Neuronal stem cell (in vitro differentiated cells): ENCODE results near the gene ATAD1.

Experiments
- DNase-seq: peaks from one replicate; pipeline ENCODE4 v3.0.0-alpha.2; 2013; ENCODE audit warnings: low spot score
- H2AFZ ChIP-seq: one replicate; pipeline ENCODE4 v1.6.1; 2013; ENCODE audit warnings: mild to moderate bottlenecking, low read length, inconsistent platforms
- H2AK5ac ChIP-seq: 2 replicates; pipeline ENCODE4 v1.6.1; 2013; ENCODE audit warnings: low read depth, mild to moderate bottlenecking, inconsistent platforms, low read length, moderate library complexity, mixed read lengths
- H2BK120ac ChIP-seq: 2 replicates; pipeline ENCODE4 v1.6.1; 2013; ENCODE audit warnings: low read depth, mild to moderate bottlenecking, inconsistent platforms, low read length, moderate library complexity, mixed read lengths
- H2BK12ac ChIP-seq: one replicate; pipeline ENCODE4 v1.6.1; 2013; ENCODE audit warnings: low read length, inconsistent platforms
- H2BK15ac ChIP-seq: 2 replicates; pipeline ENCODE4 v1.6.1; 2013; ENCODE audit warnings: mild to moderate bottlenecking, low read length, inconsistent platforms, mixed read lengths
- H2BK5ac ChIP-seq: one replicate; pipeline ENCODE4 v1.6.1; 2013; ENCODE audit warnings: inconsistent platforms, mild to moderate bottlenecking, low read length, moderate library complexity
- H3K14ac ChIP-seq: one replicate; pipeline ENCODE4 v1.6.1; 2013; ENCODE audit warnings: low read length, inconsistent platforms
- H3K18ac ChIP-seq: 2 replicates; pipeline ENCODE4 v1.6.1; 2013; ENCODE audit warnings: low read length, inconsistent platforms
- H3K23ac ChIP-seq: 2 replicates; pipeline ENCODE4 v1.6.1; 2013; ENCODE audit warnings: low read depth, mild to moderate bottlenecking, mixed read lengths, low read length, inconsistent platforms; ENCODE audit not compliant: poor library complexity
- H3K27ac ChIP-seq: replicated peaks from 3 replicates; pipeline ENCODE4 v1.5.1; 2013; ENCODE audit warnings: low read length, inconsistent platforms
- H3K27me3 ChIP-seq, 3 experiments: 2 replicates each; pipeline ENCODE4 v1.6.1; 2013; ENCODE audit warnings: low read length in 3 of 3, mild to moderate bottlenecking in 2 of 3, inconsistent platforms in 1 of 3, low read depth in 1 of 3, mixed read lengths in 1 of 3, moderate library complexity in 1 of 3; ENCODE audit not compliant: control insufficient read depth in 3 of 3, insufficient read depth in 3 of 3
- H3K36me3 ChIP-seq, 2 donors: replicated peaks in 1 of 2; 2 replicates each; pipeline ENCODE4 v1.6.1; 2013; ENCODE audit warnings: low read length in 2 of 2; ENCODE audit not compliant: control insufficient read depth in 2 of 2, insufficient read depth in 2 of 2
- H3K4ac ChIP-seq: 2 replicates; pipeline ENCODE4 v1.6.1; 2013; ENCODE audit warnings: inconsistent platforms, mild to moderate bottlenecking, low read length, moderate library complexity
- H3K4me1 ChIP-seq, 2 donors: 1 replicate in 1 of 2; 2 replicates in 1 of 2; pipeline ENCODE4 v1.6.1; 2013; ENCODE audit warnings: low read length in 2 of 2, low read depth in 1 of 2; ENCODE audit not compliant: control insufficient read depth in 2 of 2, insufficient read depth in 1 of 2
- H3K4me2 ChIP-seq: one replicate; pipeline ENCODE4 v1.6.1; 2013; ENCODE audit warnings: mild to moderate bottlenecking, low read length, inconsistent platforms; ENCODE audit not compliant: insufficient read depth, poor library complexity, severe bottlenecking
- H3K4me3 ChIP-seq, 2 donors: 2 replicates each; pipeline ENCODE4 v1.5.1; 2013; ENCODE audit warnings: low read length in 2 of 2, mild to moderate bottlenecking in 2 of 2, inconsistent platforms in 1 of 2, moderate library complexity in 1 of 2
- H3K79me1 ChIP-seq: one replicate; pipeline ENCODE4 v1.6.1; 2013; ENCODE audit warnings: low read depth, mild to moderate bottlenecking, inconsistent platforms, low read length, moderate library complexity
- H3K9ac ChIP-seq: one replicate; pipeline ENCODE4 v1.6.1; 2013; ENCODE audit warnings: mild to moderate bottlenecking, low read depth, low read length, inconsistent platforms; ENCODE audit not compliant: poor library complexity
- H3K9me3 ChIP-seq, 2 donors: replicated peaks in 1 of 2; 2 replicates each; pipeline versions ENCODE3 to v1.6.1; 2013; ENCODE audit warnings: low read length in 2 of 2, mild to moderate bottlenecking in 2 of 2, inconsistent platforms in 1 of 2, low read depth in 1 of 2, mixed read lengths in 1 of 2, moderate library complexity in 1 of 2; ENCODE audit not compliant: control insufficient read depth in 2 of 2, insufficient read depth in 1 of 2
- H4K8ac ChIP-seq: one replicate; pipeline ENCODE4 v1.6.1; 2013; ENCODE audit warnings: low read depth, mild to moderate bottlenecking, inconsistent platforms, low read length, moderate library complexity
- H4K91ac ChIP-seq: one replicate; pipeline ENCODE4 v1.6.1; 2013; ENCODE audit warnings: low read length, low read depth, mild to moderate bottlenecking, inconsistent platforms; ENCODE audit not compliant: poor library complexity
- WGBS, 2 donors: extraction: QIAGEN DNeasy Blood & Tissue Kit; methylation state at CpG; one replicate each; pipeline ENCODE4 v1.1.7; 2013; ENCODE audit warnings: missing lambda C conversion rate in 2 of 2, mixed read lengths in 1 of 2; ENCODE audit not compliant: insufficient read length in 2 of 2, insufficient replicate concordance in 1 of 2; ENCODE audit errors: extremely low coverage in 2 of 2; 5-methylcytosine and 5-hydroxymethylcytosine counted together

Gene ATAD1

DNA sequence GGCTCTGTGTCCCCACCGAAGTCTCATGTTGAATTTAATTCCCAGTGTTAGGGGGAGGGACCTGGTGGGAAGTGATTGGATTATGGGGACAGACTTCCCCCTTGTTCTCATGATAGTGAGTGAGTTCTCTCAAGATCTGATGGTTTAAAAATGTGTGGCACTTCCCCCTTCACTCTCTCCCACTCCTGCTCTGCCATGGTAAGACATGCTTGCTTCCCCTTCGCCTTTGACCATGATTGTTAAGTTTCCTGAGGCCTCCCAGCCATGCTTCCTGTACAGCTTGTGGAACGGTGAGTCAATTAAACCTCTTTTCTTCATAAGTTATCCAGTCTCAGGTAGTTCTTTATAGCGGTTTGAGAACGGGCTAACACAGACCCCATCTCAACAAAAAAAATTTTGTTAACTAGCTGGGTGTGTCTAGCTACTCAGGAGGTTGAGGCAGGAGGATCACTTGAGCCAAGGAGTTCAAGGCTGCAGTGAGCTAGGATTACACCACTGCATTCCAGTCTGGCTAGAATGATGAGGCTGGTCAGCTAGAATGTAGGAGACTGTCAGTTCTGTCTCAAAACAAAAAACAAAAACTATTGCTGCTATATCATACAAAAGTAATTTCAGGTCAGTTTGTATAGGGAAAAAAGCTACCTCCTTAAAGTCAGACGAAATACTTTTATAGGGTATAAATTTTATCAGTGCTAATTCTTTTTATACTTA lies 57.7 kb downstream of the ATAD1 start:
- H3K79me1 ChIP-seq = no peaks in the 10 kb centered on the region
- no peak overlapping the region for H2BK12ac ChIP-seq
- H3K23ac ChIP-seq = no peak overlapping the region
- H2AK5ac ChIP-seq = no peak overlapping the region
- H2BK120ac ChIP-seq = no peak overlapping the region
- H3K27ac ChIP-seq = no peak overlapping the region
- DNase-seq = no peak
- no peak overlapping the region for H3K4me2 ChIP-seq
- no peak overlapping the region for H3K18ac ChIP-seq
- H3K4me1 ChIP-seq = no peaks in the 10 kb centered on the region
- H2BK15ac ChIP-seq = no peak overlapping the region
- H2AFZ ChIP-seq = no peak overlapping the region
- H3K14ac ChIP-seq = no peak overlapping the region
- H2BK5ac ChIP-seq = no peak overlapping the region
- no peak overlapping the region for H4K91ac ChIP-seq
- peaks cover 1 to 87% of the 10 kb centered on the region in 2 donors for H3K36me3 ChIP-seq
- WGBS, 2 donors = no CpG with 5 or more reads among the region's 6 CpGs
- H3K4me3 ChIP-seq = no peak overlapping the region
- H3K9ac ChIP-seq = no peak overlapping the region
- H4K8ac ChIP-seq = no peak overlapping the region
- H3K27me3 ChIP-seq = no peaks in the 10 kb centered on the region
- no peaks in the 10 kb centered on the region for H3K9me3 ChIP-seq
- H3K4ac ChIP-seq = no peak overlapping the region

DNA sequence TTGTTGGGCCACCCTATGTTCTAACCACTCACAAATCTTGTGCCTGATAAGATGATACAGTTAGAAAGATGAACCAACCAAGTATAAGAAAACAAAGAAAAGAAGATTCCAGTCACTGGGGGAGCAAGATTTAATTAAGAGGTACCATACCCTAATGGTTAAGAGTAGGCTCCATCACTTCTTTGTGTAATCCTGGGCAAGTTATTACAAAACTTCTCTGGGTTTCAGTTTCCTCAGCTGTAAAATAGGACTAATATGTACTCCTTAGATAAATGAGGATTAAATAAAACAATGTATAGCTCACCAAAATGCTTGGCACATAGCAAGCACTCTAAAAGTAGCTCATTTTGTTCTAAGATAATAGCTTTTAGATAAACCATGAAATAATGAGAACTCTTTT lies 58.5 kb downstream of the ATAD1 start:
- Histone ChIP-seq H3K4me2 (no peak overlapping the region), H3K4ac (no peak overlapping the region), H3K79me1 (no peaks in the 10 kb centered on the region), H3K9ac (no peak overlapping the region), H2BK15ac (no peak overlapping the region), H3K36me3 (peaks cover 1 to 87% of the 10 kb centered on the region in 2 donors), H3K4me1 (no peaks in the 10 kb centered on the region), H3K4me3 (no peak overlapping the region), H2BK120ac (no peak overlapping the region), H2AFZ (no peak overlapping the region), H3K9me3 (no peaks in the 10 kb centered on the region), H3K18ac (no peak overlapping the region), H3K27me3 (no peaks in the 10 kb centered on the region), H2AK5ac (no peak overlapping the region), H3K23ac (no peak overlapping the region), H2BK12ac (no peak overlapping the region), H3K14ac (no peak overlapping the region), H3K27ac (no peak overlapping the region), H4K8ac (no peak overlapping the region), H2BK5ac (no peak overlapping the region), H4K91ac (no peak overlapping the region)
- no peak for DNase-seq

DNA sequence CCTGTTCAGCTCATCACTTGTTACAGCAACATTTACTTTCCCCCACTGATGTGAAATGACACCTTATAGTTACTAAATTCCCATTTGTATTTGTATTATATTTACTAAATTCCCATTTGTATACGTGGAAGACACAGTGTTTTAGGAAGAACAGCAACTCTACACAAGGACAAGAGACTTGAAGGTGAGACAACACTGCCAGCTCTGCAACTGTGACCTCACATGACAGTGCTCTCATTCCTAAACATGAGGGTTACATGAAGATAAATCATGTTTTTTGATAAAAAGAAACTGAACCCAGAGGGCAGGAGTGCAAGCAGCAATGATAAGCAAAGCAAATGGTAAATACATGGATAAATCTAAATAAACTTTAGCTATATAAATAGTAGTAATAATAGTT lies 60.3 kb downstream of the ATAD1 start:
- no CpG with 5 or more reads among the region's 1 CpG for WGBS, 2 donors
- no peak overlapping the region for H2AK5ac ChIP-seq

DNA sequence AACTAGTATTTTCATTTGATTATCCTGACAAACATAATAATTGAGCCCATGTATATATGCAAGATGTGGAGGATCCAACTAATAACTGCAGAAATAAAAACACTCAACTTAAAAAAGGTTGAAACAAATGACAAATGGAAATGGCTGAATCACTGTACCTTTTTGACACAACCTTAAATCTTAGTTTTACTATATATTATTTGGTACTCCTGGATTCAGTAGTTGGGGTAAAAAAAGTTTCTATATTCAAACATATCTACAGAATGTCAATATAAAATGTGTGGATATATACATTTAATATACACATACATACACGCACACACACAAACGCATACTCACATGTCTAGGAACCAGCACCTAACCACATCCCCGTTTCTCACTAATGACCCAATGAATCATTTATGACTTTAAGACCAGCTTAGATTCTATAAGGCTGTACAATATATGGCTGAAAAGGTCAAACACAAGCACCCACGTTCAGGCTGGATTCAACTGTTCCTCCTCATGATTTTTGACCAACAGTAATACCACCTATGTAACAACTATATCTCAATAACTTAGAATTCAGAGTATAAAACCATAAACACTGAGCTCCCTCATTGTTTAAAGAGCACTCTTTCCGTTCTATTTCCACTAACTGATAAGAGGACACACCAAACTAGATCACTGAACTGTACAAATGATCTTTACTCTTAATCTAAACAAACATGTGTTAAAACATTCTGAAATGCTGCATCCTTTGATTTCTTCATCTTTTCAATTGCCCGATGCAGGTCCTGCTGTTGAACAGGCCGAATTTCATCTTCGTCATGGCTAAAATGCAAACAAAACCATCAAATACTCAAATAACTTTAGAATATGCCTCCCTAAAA lies 63.8 kb downstream of the ATAD1 start:
- Histone ChIP-seq H3K23ac (no peak overlapping the region), H3K27me3 (no peaks in the 10 kb centered on the region), H3K79me1 (no peaks in the 10 kb centered on the region), H4K8ac (no peak overlapping the region), H2AK5ac (no peak overlapping the region), H3K4me2 (no peak overlapping the region), H3K4me3 (no peak overlapping the region), H3K4me1 (peaks cover 0 to under 1% of the 10 kb centered on the region in 2 donors), H3K36me3 (peaks cover 1 to 76% of the 10 kb centered on the region in 2 donors), H3K4ac (no peak overlapping the region), H2AFZ (no peak overlapping the region), H2BK12ac (no peak overlapping the region), H3K9me3 (no peaks in the 10 kb centered on the region), H3K27ac (no peak overlapping the region), H3K14ac (no peak overlapping the region), H2BK120ac (no peak overlapping the region), H2BK5ac (no peak overlapping the region), H2BK15ac (no peak overlapping the region), H3K9ac (no peak overlapping the region), H4K91ac (no peak overlapping the region), H3K18ac (no peak overlapping the region)
- DNase-seq = no peak
- WGBS, 2 donors = no CpG with 5 or more reads among the region's 8 CpGs

More for the DNA sequence above, 60.3 kb downstream of the ATAD1 start:
- no peak overlapping the region for H4K8ac ChIP-seq
- H3K9me3 ChIP-seq = no peaks in the 10 kb centered on the region
- no peak overlapping the region for H3K27ac ChIP-seq
- no peak overlapping the region for H2BK12ac ChIP-seq
- no peak overlapping the region for H3K4me2 ChIP-seq
- H3K27me3 ChIP-seq = no peaks in the 10 kb centered on the region
- H4K91ac ChIP-seq = no peak overlapping the region
- no peak overlapping the region for H3K9ac ChIP-seq
- no peak overlapping the region for H3K23ac ChIP-seq
- no peak overlapping the region for H2BK120ac ChIP-seq
- H3K4me3 ChIP-seq = no peak overlapping the region
- peaks cover 3 to 93% of the 10 kb centered on the region in 2 donors for H3K36me3 ChIP-seq
- DNase-seq = no peak
- no peaks in the 10 kb centered on the region for H3K4me1 ChIP-seq
- H3K18ac ChIP-seq = no peak overlapping the region
- H2AFZ ChIP-seq = no peak overlapping the region
- no peak overlapping the region for H3K14ac ChIP-seq
- no peak overlapping the region for H3K4ac ChIP-seq
- no peaks in the 10 kb centered on the region for H3K79me1 ChIP-seq
- H2BK15ac ChIP-seq = no peak overlapping the region
- H2BK5ac ChIP-seq = no peak overlapping the region
